HG02852 (cell line): ENCODE results near the gene IL12B.
"Not testable (repeated sequence)": the region's sequence is repeated elsewhere in the genome, so short reads cannot be mapped to it uniquely, and the experiment has no call there.

ENCODE experiments used
- ATAC-seq: cut with Tn5 transposase; IDR thresholded peaks from one replicate; pipeline ENCODE4 v1.9.1; 2021; ENCODE audit warnings: mild to moderate bottlenecking, moderate library complexity; ENCODE audit not compliant: unreplicated experiment

IL12B gene

GRCh38 chr5:159330131-159330800 lies at the start of gene IL12B:
IL12B (minus strand) TSS chr5:159330487; CDS start chr5:159326782, 3,705 bp downstream.
- no peak for ATAC-seq

- no peak for ATAC-seq
These were observed 47.4 kb upstream of the IL12B start for GRCh38 chr5:159377653-159378052.

GRCh38 chr5:159367866-159368265 lies 37.6 kb upstream of the IL12B start:
- ATAC-seq, result not testable (repeated sequence)

GRCh38 chr5:159366776-159367175 lies 36.5 kb upstream of the IL12B start:
- ATAC-seq, result not testable (repeated sequence)

- no peak for ATAC-seq
These were observed 31.9 kb upstream of the IL12B start for GRCh38 chr5:159362220-159362619.

GRCh38 chr5:159359871-159360270 lies 29.6 kb upstream of the IL12B start:
- not testable (repeated sequence) for ATAC-seq

- no peak for ATAC-seq
These were observed 29.1 kb upstream of the IL12B start for GRCh38 chr5:159359408-159359807.

GRCh38 chr5:159353661-159354252 lies 23.5 kb upstream of the IL12B start:
- no peak for ATAC-seq

GRCh38 chr5:159350644-159351043 lies 20.4 kb upstream of the IL12B start:
- ATAC-seq, result not testable (repeated sequence)

- not testable (repeated sequence) for ATAC-seq
These were observed 19.9 kb upstream of the IL12B start for GRCh38 chr5:159350216-159350615.

- no peak for ATAC-seq
These were observed 15.6 kb upstream of the IL12B start for GRCh38 chr5:159345861-159346260.

- ATAC-seq, result no peak
These were observed 15.0 kb upstream of the IL12B start for GRCh38 chr5:159345336-159345735.

- no peak for ATAC-seq
These were observed 13.2 kb upstream of the IL12B start for GRCh38 chr5:159343295-159344094.

- no peak for ATAC-seq
These were observed 12.6 kb upstream of the IL12B start for GRCh38 chr5:159342840-159343239.

GRCh38 chr5:159341906-159342310 lies 11.6 kb upstream of the IL12B start:
- ATAC-seq, result no peak

- ATAC-seq, result no peak
These were observed 10.9 kb upstream of the IL12B start for GRCh38 chr5:159341145-159341544.

GRCh38 chr5:159340511-159340910 lies 10.2 kb upstream of the IL12B start:
- ATAC-seq, result no peak

GRCh38 chr5:159339460-159339859 lies 9.2 kb upstream of the IL12B start:
- no peak for ATAC-seq

- no peak for ATAC-seq
These were observed 7.8 kb upstream of the IL12B start for GRCh38 chr5:159338118-159338517.

GRCh38 chr5:159337016-159337955 lies 7.0 kb upstream of the IL12B start:
- ATAC-seq, result no peak

GRCh38 chr5:159336586-159336985 lies 6.3 kb upstream of the IL12B start:
- ATAC-seq, result no peak
